Measurements from ENCODE around the gene KRTAP5-9.
"Not testable (repeated sequence)": the region's sequence is repeated elsewhere in the genome, so short reads cannot be mapped to it uniquely, and the experiment has no call there.

KRTAP5-9 gene, protein sequence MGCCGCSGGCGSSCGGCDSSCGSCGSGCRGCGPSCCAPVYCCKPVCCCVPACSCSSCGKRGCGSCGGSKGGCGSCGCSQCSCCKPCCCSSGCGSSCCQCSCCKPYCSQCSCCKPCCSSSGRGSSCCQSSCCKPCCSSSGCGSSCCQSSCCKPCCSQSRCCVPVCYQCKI

DNA sequence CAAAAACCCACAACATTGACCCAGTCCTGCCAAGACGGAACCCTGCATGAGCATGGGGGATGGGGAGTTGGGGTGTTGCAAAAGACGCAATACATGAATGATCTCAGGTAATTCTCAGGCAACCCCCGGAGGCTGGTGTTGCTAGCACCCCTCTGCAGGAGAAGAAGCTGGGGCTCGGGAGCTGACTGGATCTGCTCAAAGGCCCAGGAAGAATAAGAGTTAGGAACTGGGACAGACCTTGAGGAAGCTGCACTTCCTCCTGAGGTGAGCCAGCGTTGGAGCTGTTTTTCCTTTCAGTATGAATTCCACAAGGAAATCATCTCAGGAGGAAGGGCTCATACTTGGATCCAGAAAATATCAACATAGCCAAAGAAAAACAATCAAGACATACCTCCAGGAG lies at the start of gene KRTAP5-9:
Gene KRTAP5-9, plus strand, starts transcription at position 301 of the 400 bp plus-strand sequence. CDS start 238 bp downstream, outside the sequence.
- no peak for DNase-seq

DNA sequence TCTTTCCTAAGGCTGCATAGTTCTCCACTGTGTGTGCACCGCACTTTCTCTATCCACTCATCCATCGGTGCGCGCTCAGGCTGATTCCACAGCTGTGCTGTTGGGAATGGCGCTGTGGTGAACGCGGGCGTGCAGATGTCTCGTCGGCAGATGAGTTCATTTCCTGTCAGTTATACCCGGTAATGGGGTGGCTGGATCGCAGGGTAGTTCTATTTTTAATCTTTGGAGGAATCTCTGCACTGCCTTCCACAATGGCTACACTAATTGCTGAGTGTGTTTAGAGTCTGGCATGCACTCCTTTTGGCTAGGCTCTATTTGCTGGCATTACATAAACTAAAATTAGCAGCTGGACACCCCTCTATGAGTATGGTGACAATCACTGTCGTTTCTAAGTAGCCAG lies 49.1 kb upstream of the KRTAP5-9 start:
- DNase-seq, result no peak

DNA sequence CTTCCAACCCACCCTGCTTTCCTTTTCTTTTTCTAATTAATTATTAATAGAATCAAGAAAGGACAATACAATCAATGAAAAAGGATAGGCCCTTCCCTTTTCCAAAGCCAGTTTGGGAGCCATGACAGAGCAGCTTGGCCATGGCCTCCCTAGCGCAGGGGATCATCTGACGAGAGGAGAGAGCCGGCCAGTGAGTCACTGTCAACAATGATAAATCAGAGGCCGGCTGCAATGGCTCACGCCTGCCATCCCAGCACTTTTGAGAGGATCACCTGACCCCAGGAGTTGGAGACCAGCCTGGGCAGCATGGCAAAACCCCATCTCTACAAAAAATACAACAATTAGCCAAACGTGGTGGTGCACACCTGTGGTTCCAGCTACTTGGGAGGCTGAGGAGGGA lies 48.7 kb upstream of the KRTAP5-9 start:
- no peak for DNase-seq

DNA sequence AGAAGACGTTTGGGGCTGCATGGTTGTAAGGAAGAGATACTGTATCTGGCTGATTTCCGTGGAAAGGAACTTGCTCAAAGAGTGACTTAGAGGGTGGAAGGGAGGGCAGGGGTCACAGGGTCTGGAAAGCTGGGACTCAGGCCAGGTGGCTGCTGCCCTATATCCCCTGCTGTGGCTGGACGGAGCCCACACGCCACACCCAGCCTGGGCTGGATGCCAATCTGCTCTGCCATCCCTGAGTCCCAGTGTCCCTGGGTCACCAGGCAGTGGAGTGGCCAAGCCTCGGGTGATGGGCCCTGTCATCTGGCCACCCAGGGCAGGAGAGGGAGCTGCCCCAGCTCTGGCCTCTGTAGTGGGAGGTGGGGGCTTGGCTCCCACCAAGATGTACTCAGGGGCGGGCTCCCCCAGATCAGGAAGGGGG lies 47.6 kb upstream of the KRTAP5-9 start:
- DNase-seq, result no peak

DNA sequence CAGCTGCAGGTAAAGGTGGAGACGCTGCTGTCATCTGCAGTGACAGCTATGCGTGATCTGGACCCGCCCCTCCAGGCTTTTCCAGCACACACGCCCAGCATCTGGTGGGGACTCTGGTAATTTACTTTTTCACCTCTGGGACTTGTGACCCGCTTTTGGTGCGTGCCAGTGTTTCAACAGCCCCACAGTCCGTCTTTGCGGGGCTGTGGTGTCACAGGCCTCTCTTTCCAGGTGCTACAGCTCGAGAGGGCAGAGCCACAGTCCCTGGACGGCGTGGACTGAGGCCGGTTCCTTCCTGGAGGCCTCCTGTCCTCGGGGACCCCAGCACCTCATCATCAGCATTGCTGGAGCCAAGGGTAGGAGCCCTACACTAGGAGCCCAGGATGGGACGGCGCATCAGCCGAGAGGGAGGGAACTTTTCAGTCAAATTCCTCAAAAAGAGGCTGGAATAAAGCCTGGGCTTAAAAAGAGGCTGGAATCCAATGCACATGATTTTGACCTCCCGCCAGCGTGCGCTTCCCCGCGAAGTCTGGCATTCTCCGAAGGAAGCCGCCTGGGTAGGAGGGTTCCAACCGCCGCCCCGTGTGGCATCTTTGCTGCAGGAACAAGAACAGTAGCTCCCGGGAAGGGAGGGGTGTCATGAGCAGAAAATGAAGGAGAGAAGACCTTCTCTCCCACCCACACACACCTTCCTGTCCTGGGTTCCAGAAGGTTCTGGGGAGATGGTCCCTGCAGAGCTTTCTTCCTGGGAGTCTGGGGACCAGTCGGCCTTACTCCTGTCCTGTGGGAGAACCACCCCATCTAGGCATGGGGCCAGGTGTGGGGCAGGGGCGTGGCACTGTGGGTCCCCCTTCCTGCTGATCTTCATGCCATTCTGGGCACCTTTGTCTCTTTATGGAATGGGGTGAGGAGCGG lies 46.9 kb upstream of the KRTAP5-9 start:
- no peak for DNase-seq

DNA sequence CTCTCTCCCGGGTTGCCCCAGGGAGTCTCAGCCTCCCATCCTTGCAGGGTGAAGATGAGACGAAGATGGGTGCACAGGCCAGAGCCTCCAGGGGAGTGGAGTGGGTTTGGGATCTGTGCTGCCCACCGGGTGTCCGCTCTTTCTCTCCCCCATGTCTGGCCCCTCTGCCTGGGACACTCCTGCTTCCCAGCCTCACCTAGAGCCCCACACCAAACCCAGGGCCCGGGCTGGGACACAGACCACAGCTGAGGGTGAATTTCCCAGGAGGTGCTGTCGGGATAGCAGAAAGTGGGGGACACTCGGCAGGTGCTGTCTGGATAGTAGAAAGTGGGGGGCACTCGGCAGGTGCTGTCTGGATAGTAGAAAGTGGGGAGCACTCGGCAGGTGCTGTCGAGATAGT lies 46.2 kb upstream of the KRTAP5-9 start:
- no peak for DNase-seq

DNA sequence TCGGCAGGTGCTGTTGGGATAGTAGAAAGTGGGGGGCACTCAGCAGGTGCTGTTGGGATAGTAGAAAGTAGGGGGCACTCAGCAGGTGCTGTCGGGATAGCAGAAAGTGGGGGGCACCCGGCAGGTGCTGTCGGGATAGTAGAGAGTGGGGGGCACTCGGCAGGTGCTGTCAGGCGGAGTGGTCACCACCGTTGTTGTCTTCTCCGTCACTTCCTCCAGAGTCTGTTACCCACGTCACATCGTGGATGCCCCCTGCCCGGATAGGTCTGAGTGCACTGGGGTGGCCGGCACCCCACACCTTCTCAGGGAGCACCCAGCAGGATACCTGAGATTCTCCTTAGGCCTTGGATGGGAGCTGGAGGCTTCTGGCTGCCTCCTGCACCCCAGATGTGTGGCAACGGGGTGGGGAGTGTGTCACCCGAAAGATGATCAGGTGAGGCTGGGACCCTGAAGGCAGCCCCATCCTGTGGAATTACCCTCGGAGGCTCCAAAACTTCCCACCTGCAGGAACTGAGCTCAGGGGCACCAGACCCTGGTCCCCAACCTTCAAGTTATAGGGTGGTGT lies 45.3 kb upstream of the KRTAP5-9 start:
- DNase-seq, result no peak

DNA sequence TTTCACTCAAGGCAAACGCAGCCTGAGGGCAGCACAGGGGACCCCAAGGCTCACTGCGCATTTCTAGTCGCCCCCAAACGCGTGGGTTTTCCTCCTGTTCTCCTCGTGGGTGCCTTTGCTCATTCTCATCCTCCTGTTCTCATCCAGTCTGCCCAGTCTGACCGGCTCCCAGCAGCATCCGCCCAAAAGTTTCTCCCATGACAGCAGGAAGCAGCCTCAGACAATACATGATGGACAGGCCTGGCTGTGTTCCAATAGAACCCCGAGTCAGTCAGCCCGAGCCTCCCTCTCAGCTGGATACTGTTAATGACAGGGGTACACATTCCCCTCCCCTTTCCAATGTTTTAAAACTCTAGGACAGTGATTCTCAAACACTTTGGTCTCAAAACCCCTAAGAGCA lies 43.7 kb upstream of the KRTAP5-9 start:
- no peak for DNase-seq

DNA sequence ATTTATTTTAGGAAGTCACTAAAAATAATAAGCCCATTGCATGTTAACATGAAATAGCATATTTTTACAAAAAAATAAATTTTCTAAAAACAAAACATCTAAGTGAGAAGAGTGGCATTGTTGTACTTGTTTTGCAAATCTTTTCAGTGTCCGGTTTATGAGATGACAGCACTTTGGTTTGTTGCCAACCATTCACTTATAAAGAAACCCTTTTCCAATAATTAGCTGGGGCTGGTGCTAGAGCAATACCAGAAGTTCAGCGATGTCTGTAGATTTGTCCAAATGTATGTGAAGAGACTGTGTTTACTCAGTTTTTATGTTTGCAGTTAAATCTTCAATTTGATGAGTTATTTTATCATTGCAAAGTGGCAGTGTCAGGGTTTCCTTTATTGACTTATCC lies 43.2 kb upstream of the KRTAP5-9 start:
- DNase-seq, result no peak

DNA sequence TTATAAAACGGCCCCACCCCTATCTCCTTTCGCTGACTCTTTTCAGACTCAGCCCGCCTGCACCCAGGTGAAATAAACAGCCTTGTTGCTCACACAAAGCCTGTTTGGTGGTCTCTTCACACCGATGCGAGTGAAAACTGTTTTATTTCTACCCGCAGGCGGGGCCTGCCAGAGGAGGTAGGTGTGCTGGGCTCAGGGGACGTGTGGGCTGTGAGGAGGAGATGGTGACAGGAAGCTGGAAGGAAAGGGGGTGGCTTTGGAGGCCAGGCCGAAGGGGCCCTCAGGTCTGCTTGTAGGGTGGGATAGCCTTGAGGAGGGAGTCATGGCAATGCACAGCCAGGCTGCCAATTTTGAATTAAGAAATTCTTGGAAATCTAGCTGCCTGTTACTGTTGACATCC lies 42.4 kb upstream of the KRTAP5-9 start:
- no peak for DNase-seq

DNA sequence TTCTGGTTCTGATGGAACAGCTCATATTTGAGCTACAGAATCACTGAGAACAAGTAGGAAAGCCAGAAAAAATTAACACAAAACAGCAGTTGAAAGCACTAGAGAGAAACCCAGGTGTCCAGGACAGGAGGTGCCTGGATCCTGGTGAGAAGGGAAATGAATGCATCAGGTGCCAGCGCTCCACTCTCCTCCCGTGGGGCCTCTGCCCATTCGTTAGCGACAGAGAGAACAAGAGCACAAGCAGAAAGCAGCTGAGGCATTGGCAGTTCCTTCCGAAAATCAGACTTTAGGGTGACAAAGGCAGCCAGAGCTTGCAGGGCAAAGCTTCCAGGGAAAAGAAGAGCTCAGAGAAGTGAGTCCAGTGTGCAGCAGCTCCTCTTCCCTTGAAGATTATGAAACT lies 41.1 kb upstream of the KRTAP5-9 start:
- no peak for DNase-seq

DNA sequence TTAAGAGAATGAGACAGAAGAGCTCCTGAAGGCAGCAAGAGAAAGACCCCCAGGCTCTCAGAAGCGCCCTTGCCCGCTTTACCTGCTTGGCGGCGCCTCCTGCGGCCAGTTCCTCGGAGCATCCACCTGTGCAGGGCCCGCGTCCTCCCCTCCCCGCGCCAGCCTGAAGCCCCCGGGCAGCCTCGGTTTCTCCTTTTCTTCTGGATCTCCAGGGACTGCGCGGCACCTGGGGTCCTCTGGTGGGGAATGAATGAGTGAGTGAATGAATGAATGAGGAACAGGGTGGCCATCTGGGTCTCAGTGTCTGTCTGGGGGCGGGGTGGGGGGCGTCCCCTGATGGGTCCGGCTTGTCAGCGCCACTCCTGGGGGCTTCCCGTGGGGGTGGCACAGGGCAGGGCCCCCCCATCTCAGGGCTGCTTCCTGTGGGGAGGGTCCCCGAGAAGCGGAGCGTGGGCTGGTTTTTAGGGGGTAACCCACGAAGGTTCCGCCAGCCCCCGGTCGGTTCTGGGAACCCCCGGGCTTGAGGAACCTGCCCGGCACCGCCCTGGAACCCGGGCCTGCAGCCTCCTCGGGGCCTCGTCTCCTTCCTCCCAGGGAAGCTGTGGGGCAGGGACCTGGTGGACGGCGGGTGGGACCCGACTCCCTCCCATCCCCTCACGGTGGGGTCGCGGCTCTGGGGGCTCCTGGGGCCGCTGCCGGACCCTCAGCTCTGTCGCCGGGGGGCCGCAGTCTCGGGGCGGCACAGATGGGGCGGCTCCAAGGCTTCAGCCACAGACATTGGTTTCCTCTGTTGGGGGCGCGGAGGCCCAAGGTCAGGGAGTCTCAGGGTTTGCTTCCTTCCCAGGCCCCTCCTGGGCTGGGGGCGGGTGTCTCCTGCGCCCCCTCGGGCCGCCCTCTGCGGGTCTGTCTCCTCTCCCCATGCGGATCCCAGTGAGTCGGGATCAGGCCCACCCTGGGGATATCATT lies 29.4 kb upstream of the KRTAP5-9 start:
- no peak for DNase-seq

DNA sequence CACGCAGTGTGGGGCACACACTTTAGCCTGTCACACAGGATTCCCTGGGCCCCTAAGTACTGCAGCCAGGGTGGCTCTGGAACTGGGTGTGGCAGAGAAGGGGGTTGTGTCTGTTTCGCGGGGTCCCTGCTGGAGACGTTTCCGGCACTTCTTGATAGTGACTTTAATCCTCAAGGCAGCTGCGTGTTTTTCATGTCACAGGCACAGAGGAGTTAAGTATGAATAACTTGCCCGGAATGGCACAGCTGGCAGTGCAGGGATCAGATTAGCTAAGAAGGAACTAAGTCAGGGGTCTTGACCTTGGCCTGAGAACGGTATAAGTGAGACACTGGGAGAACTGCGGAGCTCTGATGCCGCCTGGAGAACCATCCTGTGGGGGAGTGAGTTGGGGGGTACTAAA lies 28.7 kb upstream of the KRTAP5-9 start:
- no peak for DNase-seq

DNA sequence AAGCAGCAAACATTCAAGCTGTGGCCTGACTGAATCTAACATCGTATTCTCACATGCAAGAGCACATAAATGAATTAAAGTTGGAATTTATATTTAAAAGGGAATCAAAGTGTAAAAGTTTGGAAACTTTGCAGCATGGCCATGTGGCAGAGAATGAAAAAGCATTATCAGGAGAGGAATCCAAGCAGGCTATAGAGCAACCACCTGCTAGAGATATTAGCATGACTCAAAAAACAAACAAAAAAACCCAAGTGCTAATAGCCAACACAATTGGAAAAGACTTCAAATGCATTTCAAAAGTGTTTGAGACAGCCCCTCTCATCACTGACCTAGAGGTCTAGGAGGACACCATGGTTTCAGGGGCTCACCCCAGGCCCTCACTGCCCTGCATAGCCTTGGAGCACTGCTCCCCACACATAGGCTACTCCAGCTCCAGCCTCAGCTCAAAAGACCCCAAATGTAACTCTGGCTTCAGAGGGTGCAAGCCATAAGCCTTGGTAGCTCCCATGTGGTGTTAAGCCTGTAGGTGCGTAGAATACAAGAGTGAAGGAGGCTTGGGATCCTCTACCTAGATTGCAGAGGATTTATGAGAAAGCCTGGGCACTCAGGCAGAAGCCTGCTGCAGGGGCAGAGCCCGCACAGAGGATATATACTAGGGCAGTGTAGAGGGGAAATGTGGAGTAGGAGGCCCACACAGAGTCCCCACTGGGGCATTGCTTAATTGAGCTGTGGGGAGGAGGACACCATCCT lies 22.9 kb upstream of the KRTAP5-9 start:
- DNase-seq, result no peak

DNA sequence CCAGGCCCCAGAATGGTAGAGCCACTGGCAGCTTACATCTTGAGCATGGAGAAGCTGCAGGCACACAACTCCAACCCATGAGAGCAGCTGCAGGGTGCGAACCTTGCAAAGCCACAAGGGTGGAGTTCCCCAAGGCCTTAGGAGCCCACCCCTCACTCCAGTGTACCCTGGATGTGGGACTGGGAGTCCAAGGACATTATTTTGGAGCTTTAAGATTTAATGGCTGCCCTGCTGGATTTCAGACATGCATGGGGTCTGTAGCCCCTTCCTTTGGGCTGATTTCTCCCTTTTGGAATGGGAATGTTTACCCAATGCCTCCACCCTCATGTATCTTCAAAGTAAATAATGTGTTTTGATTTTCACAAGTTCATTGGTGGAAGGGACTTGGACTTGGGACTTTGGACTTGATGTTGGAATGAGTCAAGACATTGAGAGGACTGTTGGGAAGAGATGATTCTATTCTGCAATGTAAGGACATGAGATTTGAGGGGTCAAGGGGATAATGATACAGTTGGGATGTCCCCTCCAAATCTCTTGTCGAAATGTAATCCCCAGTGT lies 22.2 kb upstream of the KRTAP5-9 start:
- no peak for DNase-seq

DNA sequence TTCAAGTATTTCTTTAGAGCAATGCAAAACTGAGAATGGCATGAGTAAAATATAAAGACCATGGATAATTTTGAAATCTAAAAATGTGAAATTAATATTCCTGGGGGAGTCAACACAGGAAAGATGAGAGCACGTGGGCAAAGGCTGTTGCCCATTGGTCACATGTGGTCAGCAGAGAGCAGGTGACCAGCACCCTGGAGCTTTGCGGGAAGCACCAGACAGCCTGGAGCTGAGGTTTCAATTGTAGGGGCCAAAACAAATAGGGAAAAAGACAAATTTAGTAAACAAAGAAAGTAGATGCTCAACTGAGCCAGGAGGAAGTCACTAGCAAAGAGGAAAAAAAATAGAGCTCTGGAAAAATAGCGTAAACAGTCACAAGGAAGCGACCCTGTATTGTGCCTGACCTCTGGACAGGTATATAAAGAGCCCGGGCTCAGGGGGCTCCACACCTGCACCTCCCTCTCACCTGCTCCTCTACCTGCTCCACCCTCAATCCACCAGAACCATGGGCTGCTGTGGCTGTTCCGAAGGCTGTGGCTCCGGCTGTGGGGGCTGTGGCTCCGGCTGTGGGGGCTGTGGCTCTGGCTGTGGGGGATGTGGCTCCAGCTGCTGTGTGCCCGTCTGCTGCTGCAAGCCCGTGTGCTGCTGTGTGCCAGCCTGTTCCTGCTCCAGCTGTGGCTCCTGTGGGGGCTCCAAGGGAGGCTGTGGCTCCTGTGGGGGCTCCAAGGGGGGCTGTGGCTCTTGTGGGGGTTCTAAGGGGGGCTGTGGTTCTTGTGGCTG lies 21.2 kb upstream of the KRTAP5-9 start, which contains the start of gene KRTAP5-7:
Gene KRTAP5-7, plus strand, starts transcription at position 472 of the 780 bp plus-strand sequence. Its CDS starts 34 bp downstream, at position 506.
- DNase-seq, result not testable (repeated sequence)

DNA sequence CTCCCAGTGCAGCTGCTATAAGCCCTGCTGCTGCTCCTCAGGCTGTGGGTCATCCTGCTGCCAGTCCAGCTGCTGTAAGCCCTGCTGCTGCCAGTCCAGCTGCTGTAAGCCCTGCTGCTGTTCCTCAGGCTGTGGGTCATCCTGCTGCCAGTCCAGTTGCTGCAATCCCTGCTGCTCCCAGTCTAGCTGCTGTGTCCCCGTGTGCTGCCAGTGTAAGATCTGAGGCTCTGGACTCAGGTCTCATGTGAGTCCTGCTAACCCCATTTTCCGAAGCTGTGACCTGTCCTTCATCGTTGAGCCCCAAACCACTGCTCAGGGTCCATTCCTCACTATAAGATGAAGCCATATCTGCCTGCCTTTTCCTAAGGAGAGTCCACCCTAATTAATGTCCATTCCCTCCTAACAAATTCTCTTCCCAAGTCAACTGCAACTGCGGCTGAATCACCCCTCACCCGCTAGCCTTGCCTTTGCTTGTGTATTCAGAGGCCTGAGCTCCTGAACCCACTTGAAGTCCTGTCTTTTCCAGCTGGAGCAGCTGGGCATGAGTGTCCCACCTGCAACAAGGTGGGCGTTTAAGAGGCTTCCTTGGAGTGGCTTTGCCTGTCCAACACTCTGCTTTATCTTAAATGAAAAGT lies 20.5 kb upstream of the KRTAP5-9 start:
- DNase-seq, result no peak

DNA sequence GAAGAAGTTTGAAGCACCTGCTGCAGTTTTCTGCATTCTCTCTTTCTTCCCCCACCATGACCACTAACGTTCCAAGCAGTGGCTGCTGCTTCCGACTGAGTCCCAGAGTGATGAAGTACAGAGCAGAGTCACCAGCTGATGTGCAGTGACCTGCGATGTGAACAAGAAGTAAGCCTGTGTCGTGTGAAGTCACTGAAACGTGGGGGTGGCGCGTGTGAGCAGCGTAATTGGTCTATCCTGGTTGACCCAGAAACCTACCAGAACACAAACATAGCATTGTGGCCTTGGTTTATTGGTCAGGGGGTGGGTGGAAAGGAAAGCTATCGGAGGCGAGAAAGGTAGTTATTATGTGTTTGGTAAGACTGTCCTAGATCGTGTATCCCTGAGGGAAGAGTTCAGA lies 17.6 kb upstream of the KRTAP5-9 start:
- DNase-seq, result no peak

DNA sequence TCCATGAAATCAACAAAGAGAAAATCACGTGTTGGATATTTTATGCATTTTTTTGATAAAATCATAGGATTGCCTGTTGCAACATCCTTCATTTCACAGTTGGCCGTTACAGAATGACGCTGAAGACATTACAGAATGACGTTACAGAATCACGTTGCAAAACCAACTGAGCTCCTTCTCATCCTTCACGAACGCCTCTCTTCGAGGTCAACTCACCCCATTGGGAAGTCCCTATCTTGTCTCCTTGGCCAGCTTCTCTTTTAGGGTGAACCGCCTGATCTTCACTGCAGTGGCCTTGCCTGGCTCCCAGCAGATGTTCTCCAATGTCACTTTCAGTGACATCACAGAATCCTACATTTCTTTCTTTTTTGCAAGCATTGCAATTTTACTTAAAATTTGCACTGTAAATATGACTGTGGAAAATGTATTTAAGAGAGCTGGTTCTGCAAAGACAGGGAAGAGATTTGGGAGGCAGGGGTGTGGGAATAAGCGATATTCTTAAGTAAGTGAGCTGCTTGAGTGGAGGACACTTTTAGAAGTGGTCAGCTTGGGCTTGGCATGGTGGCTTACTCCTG lies 16.1 kb upstream of the KRTAP5-9 start:
- no peak for DNase-seq
